SK-N-SH (cell line): ENCODE results near the gene SPINT1. TPM values are rescaled to one million over a fixed set of nuclear protein-coding genes. Genes with fewer than 3 reads are reported as not detected.

ENCODE experiments used
- CTCF ChIA-PET: fragments of 300-600, 350-600 bp; formaldehyde crosslinking; extraction: SDS; loops from one replicate; lab custom pipeline; 2021; lab: Yijun Ruan, JAX
- POLR2A ChIA-PET: fragments of 350-600 bp; sonication (Branson Sonifier 250); formaldehyde crosslinking; extraction: SDS; loops from one replicate; lab custom pipeline; 2020; ENCODE audit warnings: antibody characterized with exemption, inconsistent platforms; lab: Yijun Ruan, JAX
- DNase-seq: peaks from one replicate; pipeline ENCODE4 v3.0.0; 2012
- H2AFZ ChIP-seq: fragments of 200-600 bp; sonication (generic); 2 replicates; pipeline ENCODE4 v1.8.1; 2016; ENCODE audit warnings: antibody characterized with exemption, mild to moderate bottlenecking, low read depth
- H3F3A ChIP-seq: fragments of 200-600 bp; sonication (generic); replicated peaks from 2 replicates; pipeline ENCODE3; 2016; ENCODE audit warnings: antibody characterized with exemption, mild to moderate bottlenecking; ENCODE audit not compliant: insufficient read depth
- H3K27ac ChIP-seq, 2 experiments: fragments of 200-500 bp in 1 of 2; fragments of 200-600 bp in 1 of 2; sonication (Bioruptor generic) in 1 of 2; sonication (generic), shearing (Covaris generic) in 1 of 2; 2 replicates each; pipeline versions ENCODE4 v1.5.1 to v1.6.1; 2014 to 2016; ENCODE audit warnings: low read depth in 2 of 2, inconsistent platforms in 1 of 2, low read length in 1 of 2, mild to moderate bottlenecking in 1 of 2, mixed read lengths in 1 of 2
- H3K27me3 ChIP-seq: fragments of 200-600 bp; sonication (generic), shearing (Covaris generic); 2 replicates; pipeline ENCODE4 v1.6.1; 2016; ENCODE audit warnings: mixed run types; ENCODE audit not compliant: insufficient read depth
- H3K36me3 ChIP-seq, 2 experiments: fragments of 200-500 bp in 1 of 2; fragments of 200-600 bp in 1 of 2; sonication (Bioruptor generic) in 1 of 2; sonication (generic) in 1 of 2; replicated peaks in 1 of 2; 2 replicates each; pipeline versions ENCODE3 to v1.5.1; 2014 to 2016; ENCODE audit warnings: low read length in 1 of 2, mild to moderate bottlenecking in 1 of 2; ENCODE audit not compliant: insufficient read depth in 2 of 2, control insufficient read depth in 1 of 2
- H3K4me1 ChIP-seq, 2 experiments: fragments of 200-500 bp in 1 of 2; fragments of 200-600 bp in 1 of 2; sonication (Bioruptor generic) in 1 of 2; sonication (generic), shearing (Covaris generic) in 1 of 2; 2 replicates each; pipeline versions ENCODE4 v1.5.1 to v1.6.1; 2014 to 2016; ENCODE audit warnings: low read depth in 1 of 2, low read length in 1 of 2, mixed run types in 1 of 2; ENCODE audit not compliant: insufficient read depth in 2 of 2, control insufficient read depth in 1 of 2
- H3K4me2 ChIP-seq: fragments of 200-600 bp; sonication (generic), shearing (Covaris generic); 2 replicates; pipeline ENCODE4 v1.6.1; 2017; ENCODE audit warnings: mixed run types
- H3K4me3 ChIP-seq, 2 experiments: fragments of 200-500 bp in 1 of 2; fragments of 200-600 bp in 1 of 2; sonication (Bioruptor generic) in 1 of 2; sonication (generic), shearing (Covaris generic) in 1 of 2; 2 replicates each; pipeline versions ENCODE4 v1.5.1 to v1.8.1; 2014 to 2016; ENCODE audit warnings: low read depth in 2 of 2, inconsistent platforms in 1 of 2, low read length in 1 of 2, mild to moderate bottlenecking in 1 of 2, mixed read lengths in 1 of 2, moderate library complexity in 1 of 2
- H3K79me2 ChIP-seq: fragments of 200-600 bp; sonication (generic); 2 replicates; pipeline ENCODE4 v1.8.1; 2017; ENCODE audit warnings: mild to moderate bottlenecking; ENCODE audit not compliant: insufficient read depth
- H3K9ac ChIP-seq: fragments of 200-600 bp; sonication (generic); 2 replicates; pipeline ENCODE4 v1.6.1; 2017; ENCODE audit warnings: mixed run types
- H3K9me2 ChIP-seq: fragments of 200-600 bp; sonication (generic); 2 replicates; pipeline ENCODE4 v1.6.1; 2017; ENCODE audit warnings: mixed run types
- H3K9me3 ChIP-seq: fragments of 200-600 bp; sonication (generic); 2 replicates; pipeline ENCODE4 v1.6.1; 2017; ENCODE audit warnings: mixed run types, mild to moderate bottlenecking, moderate library complexity
- H4K20me1 ChIP-seq: fragments of 200-600 bp; sonication (generic); 2 replicates; pipeline ENCODE4 v1.6.1; 2017; ENCODE audit warnings: mild to moderate bottlenecking, mixed run types; ENCODE audit not compliant: insufficient read depth
- CHD2 ChIP-seq: fragments of 150-350 bp; IDR thresholded peaks from 2 replicates; pipeline ENCODE4 v1.6.1; 2018; ENCODE audit warnings: low read length; ENCODE audit not compliant: partially characterized antibody
- ELF1 ChIP-seq: IDR thresholded peaks from 2 replicates; pipeline ENCODE4 v1.4.0; 2012
- EP300 ChIP-seq, 2 experiments: IDR thresholded peaks; 2 replicates each; pipeline versions ENCODE4 v1.4.0 to v1.6.1; 2012; ENCODE audit warnings: borderline replicate concordance in 1 of 2, low read depth in 1 of 2, low read length in 1 of 2
- EZH2phosphoT487 ChIP-seq: fragments of 200-600 bp; sonication (generic); IDR thresholded peaks from 2 replicates; pipeline ENCODE4 v1.6.1; 2017; ENCODE audit warnings: low read depth, mixed run types, mild to moderate bottlenecking, antibody characterized with exemption, moderate library complexity, borderline replicate concordance
- JUND ChIP-seq: IDR thresholded peaks from 2 replicates; pipeline ENCODE4 v1.4.0; 2012
- MEF2A ChIP-seq: IDR thresholded peaks from 2 replicates; pipeline ENCODE4 v1.4.0; 2012; ENCODE audit warnings: low read depth, borderline replicate concordance
- NRF1 ChIP-seq: IDR thresholded peaks from 2 replicates; pipeline ENCODE4 v1.6.1; 2012; ENCODE audit warnings: low read depth, mild to moderate bottlenecking, low read length
- RAD21 ChIP-seq: IDR thresholded peaks from 2 replicates; pipeline ENCODE4 v1.6.1; 2012; ENCODE audit warnings: mild to moderate bottlenecking, low read length
- RCOR1 ChIP-seq: fragments of 150-350 bp; IDR thresholded peaks from 2 replicates; pipeline ENCODE4 v1.6.1; 2017; ENCODE audit warnings: antibody characterized with exemption, low read length
- REST ChIP-seq: IDR thresholded peaks from 2 replicates; pipeline ENCODE4 v1.6.1; 2012; ENCODE audit warnings: mild to moderate bottlenecking, low read depth, low read length, moderate library complexity
- TAF1 ChIP-seq: IDR thresholded peaks from 2 replicates; pipeline ENCODE4 v1.6.1; 2012; ENCODE audit warnings: low read depth, mild to moderate bottlenecking, low read length, moderate library complexity, borderline replicate concordance
- TCF12 ChIP-seq: IDR thresholded peaks from 2 replicates; pipeline ENCODE4 v1.4.0; 2012
- USF1 ChIP-seq: IDR thresholded peaks from 2 replicates; pipeline ENCODE4 v1.4.0; 2012; ENCODE audit warnings: low read depth, borderline replicate concordance
- USF2 ChIP-seq: fragments of 150-350 bp; IDR thresholded peaks from 2 replicates; pipeline ENCODE4 v1.6.1; 2017; ENCODE audit warnings: antibody characterized with exemption, low read length, low read depth, borderline replicate concordance
- WGBS: methylation state at CpG from one replicate; pipeline ENCODE4 v1.1.6; 2017; ENCODE audit warnings: low lambda C conversion rate; 5-methylcytosine and 5-hydroxymethylcytosine counted together
- polyA plus RNA-seq, 3 experiments: library from polyadenylated mRNA; depleted of rRNA; stranded (reverse); fragments of >200 nt; gene quantifications; 2 replicates each; pipeline ENCODE4 v1.2.3, GENCODE V29; 2012
- TF ChIP-seq, protein P1 (sequence below): IDR thresholded peaks from 2 replicates; pipeline ENCODE4; 2012
- TF ChIP-seq, protein P2 (sequence below): fragments of 200-600 bp; sonication (generic); IDR thresholded peaks from 2 replicates; pipeline ENCODE4 v1.6.1; 2017; ENCODE audit warnings: antibody characterized with exemption, mild to moderate bottlenecking, moderate library complexity
- TF ChIP-seq, protein P3 (sequence below): IDR thresholded peaks from 2 replicates; pipeline ENCODE4 v1.4.0; 2012; ENCODE audit warnings: low read depth
- TF ChIP-seq, protein P4 (sequence below): IDR thresholded peaks from 2 replicates; pipeline ENCODE4 v1.4.0; 2012; ENCODE audit warnings: low read depth, borderline replicate concordance
- TF ChIP-seq, protein P5 (sequence below): fragments of 150-350 bp; IDR thresholded peaks from 2 replicates; pipeline ENCODE4 v1.6.1; 2016; ENCODE audit warnings: mild to moderate bottlenecking, low read depth, low read length

SPINT1 gene
- polyA plus RNA-seq, 1 of the 3 experiments (the other 2 are of a cell fraction): 2.0 TPM

DNA sequence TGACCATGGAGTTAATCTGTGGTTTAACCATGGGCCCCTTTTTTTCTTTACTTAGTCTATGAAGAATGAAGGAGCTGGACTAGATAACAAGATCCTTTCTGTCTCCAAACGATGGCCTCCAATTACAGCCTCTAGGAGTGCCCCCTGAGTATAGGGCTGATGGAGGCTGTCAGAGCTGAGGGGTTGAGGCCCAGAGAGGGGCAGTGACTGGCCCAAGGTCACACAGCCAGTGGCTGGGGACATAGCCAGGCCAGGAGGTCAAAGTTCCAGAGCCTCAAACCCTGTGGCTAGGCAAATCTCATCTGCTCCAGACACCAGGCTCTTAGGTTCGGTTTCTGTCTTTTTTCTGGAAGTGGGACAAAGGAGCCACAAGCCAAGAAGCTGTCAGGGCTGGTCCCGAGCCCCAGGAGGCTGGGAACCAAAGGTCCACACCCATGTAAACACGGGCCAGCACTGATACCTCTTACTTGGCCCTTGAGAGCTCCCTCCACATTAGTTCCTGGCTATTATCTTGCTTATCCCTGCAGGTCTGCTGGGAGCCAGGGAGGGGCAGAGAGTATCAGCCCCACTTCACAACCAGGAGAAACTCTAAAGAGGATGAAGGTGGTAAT is 19.9 kb downstream of the SPINT1 start:
- Histone ChIP-seq H3K27me3 (no peaks in the 10 kb centered on the region), H4K20me1 (no peaks in the 10 kb centered on the region), H3K9me3 (no peaks in the 10 kb centered on the region), H3K9ac (no peak overlapping the region), H3K9me2 (no peaks in the 10 kb centered on the region), H3F3A (peaks cover 3% of the 10 kb centered on the region), H3K79me2 (no peaks in the 10 kb centered on the region), H3K36me3 (no peaks in the 10 kb centered on the region), H3K27ac (no peak overlapping the region), H3K4me1 (peaks cover 6 to 7% of the 10 kb centered on the region in 2 experiments; a peak in 3 of 4 replicates), H2AFZ (no peak overlapping the region), H3K4me2 (no peak overlapping the region), H3K4me3 (no peak overlapping the region)
- ChIA-PET CTCF (interaction anchor here (0.9 kb wide), 1 partner anchor 67 kb away, joined by 4 read pairs; no protein-coding TSS in a partner anchor), POLR2A (no interaction called here)
- TF ChIP-seq USF2: no peak
- TF ChIP-seq, protein P1, sequence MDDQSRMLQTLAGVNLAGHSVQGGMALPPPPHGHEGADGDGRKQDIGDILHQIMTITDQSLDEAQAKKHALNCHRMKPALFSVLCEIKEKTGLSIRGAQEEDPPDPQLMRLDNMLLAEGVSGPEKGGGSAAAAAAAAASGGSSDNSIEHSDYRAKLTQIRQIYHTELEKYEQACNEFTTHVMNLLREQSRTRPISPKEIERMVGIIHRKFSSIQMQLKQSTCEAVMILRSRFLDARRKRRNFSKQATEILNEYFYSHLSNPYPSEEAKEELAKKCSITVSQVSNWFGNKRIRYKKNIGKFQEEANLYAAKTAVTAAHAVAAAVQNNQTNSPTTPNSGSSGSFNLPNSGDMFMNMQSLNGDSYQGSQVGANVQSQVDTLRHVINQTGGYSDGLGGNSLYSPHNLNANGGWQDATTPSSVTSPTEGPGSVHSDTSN: no peak
- TF ChIP-seq, protein P2, sequence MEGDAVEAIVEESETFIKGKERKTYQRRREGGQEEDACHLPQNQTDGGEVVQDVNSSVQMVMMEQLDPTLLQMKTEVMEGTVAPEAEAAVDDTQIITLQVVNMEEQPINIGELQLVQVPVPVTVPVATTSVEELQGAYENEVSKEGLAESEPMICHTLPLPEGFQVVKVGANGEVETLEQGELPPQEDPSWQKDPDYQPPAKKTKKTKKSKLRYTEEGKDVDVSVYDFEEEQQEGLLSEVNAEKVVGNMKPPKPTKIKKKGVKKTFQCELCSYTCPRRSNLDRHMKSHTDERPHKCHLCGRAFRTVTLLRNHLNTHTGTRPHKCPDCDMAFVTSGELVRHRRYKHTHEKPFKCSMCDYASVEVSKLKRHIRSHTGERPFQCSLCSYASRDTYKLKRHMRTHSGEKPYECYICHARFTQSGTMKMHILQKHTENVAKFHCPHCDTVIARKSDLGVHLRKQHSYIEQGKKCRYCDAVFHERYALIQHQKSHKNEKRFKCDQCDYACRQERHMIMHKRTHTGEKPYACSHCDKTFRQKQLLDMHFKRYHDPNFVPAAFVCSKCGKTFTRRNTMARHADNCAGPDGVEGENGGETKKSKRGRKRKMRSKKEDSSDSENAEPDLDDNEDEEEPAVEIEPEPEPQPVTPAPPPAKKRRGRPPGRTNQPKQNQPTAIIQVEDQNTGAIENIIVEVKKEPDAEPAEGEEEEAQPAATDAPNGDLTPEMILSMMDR: no peak
- TF ChIP-seq CHD2: no peak
- TF ChIP-seq, protein P3, sequence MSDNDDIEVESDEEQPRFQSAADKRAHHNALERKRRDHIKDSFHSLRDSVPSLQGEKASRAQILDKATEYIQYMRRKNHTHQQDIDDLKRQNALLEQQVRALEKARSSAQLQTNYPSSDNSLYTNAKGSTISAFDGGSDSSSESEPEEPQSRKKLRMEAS: no peak
- TF ChIP-seq, protein P4, sequence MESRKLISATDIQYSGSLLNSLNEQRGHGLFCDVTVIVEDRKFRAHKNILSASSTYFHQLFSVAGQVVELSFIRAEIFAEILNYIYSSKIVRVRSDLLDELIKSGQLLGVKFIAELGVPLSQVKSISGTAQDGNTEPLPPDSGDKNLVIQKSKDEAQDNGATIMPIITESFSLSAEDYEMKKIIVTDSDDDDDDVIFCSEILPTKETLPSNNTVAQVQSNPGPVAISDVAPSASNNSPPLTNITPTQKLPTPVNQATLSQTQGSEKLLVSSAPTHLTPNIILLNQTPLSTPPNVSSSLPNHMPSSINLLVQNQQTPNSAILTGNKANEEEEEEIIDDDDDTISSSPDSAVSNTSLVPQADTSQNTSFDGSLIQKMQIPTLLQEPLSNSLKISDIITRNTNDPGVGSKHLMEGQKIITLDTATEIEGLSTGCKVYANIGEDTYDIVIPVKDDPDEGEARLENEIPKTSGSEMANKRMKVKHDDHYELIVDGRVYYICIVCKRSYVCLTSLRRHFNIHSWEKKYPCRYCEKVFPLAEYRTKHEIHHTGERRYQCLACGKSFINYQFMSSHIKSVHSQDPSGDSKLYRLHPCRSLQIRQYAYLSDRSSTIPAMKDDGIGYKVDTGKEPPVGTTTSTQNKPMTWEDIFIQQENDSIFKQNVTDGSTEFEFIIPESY: no peak
- no peak for TF ChIP-seq ELF1
- TF ChIP-seq EP300 (IDR thresholded peaks at IDR 0.05; ENCODE audit: borderline replicate concordance in 1 of 2, low read depth in 1 of 2, low read length in 1 of 2): no peak
- TF ChIP-seq REST: no peak
- no peak for TF ChIP-seq MEF2A
- TF ChIP-seq NRF1: no peak
- TF ChIP-seq RCOR1: no peak
- no peak for TF ChIP-seq EZH2phosphoT487
- TF ChIP-seq, protein P5, sequence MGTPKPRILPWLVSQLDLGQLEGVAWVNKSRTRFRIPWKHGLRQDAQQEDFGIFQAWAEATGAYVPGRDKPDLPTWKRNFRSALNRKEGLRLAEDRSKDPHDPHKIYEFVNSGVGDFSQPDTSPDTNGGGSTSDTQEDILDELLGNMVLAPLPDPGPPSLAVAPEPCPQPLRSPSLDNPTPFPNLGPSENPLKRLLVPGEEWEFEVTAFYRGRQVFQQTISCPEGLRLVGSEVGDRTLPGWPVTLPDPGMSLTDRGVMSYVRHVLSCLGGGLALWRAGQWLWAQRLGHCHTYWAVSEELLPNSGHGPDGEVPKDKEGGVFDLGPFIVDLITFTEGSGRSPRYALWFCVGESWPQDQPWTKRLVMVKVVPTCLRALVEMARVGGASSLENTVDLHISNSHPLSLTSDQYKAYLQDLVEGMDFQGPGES: no peak
- no peak for TF ChIP-seq USF1
- no peak for TF ChIP-seq TCF12
- no peak for TF ChIP-seq JUND
- TF ChIP-seq TAF1: no peak
- no peak for TF ChIP-seq RAD21
- DNase-seq: no peak
- 53% methylated on average over 3 of the region's 4 CpGs for WGBS
